ENCODE results near the gene BEAN1.

- TF ChIP-seq CTCF (IDR thresholded peaks at IDR 0.05 in 2 of 3, conservative IDR thresholded peaks at IDR 0.05 in 1 of 3; ENCODE audit: borderline replicate concordance in 1 of 3, insufficient read depth in 1 of 3, low read depth in 2 of 3, low read length in 2 of 3) (no peak), POLR2A (IDR thresholded peaks at IDR 0.05; ENCODE audit: borderline replicate concordance, extremely low read depth, insufficient read depth, insufficient read length) (no peak), FOSL1 (IDR thresholded peaks at IDR 0.05; ENCODE audit: low read depth) (no peak), YY1 (IDR thresholded peaks at IDR 0.05; ENCODE audit: extremely low read depth, insufficient replicate concordance, low read depth, low read length) (no peak), REST (IDR thresholded peaks at IDR 0.05; ENCODE audit: low read depth) (no peak), EZH2 (IDR thresholded peaks at IDR 0.05) (no peak), SP1 (IDR thresholded peaks at IDR 0.05; ENCODE audit: low read depth) (no peak), POLR2AphosphoS5 (IDR thresholded peaks at IDR 0.05; ENCODE audit: low read depth, low read length) (no peak), ATF3 (IDR thresholded peaks at IDR 0.05) (no peak), MAX (IDR thresholded peaks at IDR 0.05) (no peak), TCF7L2 (IDR thresholded peaks at IDR 0.05; ENCODE audit: borderline replicate concordance, extremely low read depth, insufficient read depth, insufficient read length) (no peak), CBX3 (IDR thresholded peaks at IDR 0.05; ENCODE audit: low read depth) (no peak)
Measured at GRCh38 chr16:66524601-66525164, 97.6 kb downstream of the BEAN1 start.

All from HCT116 (cell line).